Endothelial cell of umbilical vein (primary cell): ENCODE data around the gene GAS7. TPM values are rescaled to one million over a fixed set of nuclear protein-coding genes. Genes with fewer than 3 reads are reported as not detected.

Experiments
- BruUV-seq: library from RNA; stranded (reverse); fragments of 400-500 nt; replicated peaks from 2 replicates; lab custom pipeline; 2021; lab: Mats Ljungman, UMichigan
- CTCF ChIA-PET: fragments of 300-600, 350-600 bp; sonication (Branson Sonifier 250); formaldehyde crosslinking; loops from one replicate; lab custom pipeline; 2021; ENCODE audit warnings: antibody characterized with exemption, inconsistent platforms; lab: Charles Lee
- POLR2A ChIA-PET: fragments of 300-600, 350-600 bp; sonication (Branson Sonifier 250); formaldehyde crosslinking; loops from one replicate; lab custom pipeline; 2021; ENCODE audit warnings: antibody characterized with exemption, inconsistent platforms; lab: Charles Lee
- DNase-seq: peaks from one replicate; pipeline ENCODE4 v3.0.0-alpha.2; 2011; ENCODE audit warnings: low read depth, low spot score
- FAIRE-seq: peaks from 2 replicates; lab custom pipeline; 2011; peaks lifted over from hg19 to GRCh38; lab: Jason Lieb, UNC
- H2AFZ ChIP-seq: 2 replicates; pipeline ENCODE4 v1.6.0; 2012; ENCODE audit warnings: low read depth, low read length, control low read depth, inconsistent platforms
- H3K27ac ChIP-seq: 2 replicates; pipeline ENCODE4 v1.5.1; 2011; ENCODE audit warnings: low read depth, mild to moderate bottlenecking, control low read depth, low read length, moderate library complexity; ENCODE audit not compliant: insufficient read depth
- H3K27me3 ChIP-seq, 2 experiments: 2 replicates each; pipeline versions ENCODE4 v1.6.0 to v1.6.1; 2011; ENCODE audit warnings: low read length in 2 of 2, mixed read lengths in 1 of 2; ENCODE audit not compliant: control insufficient read depth in 2 of 2, insufficient read depth in 2 of 2
- H3K36me3 ChIP-seq, 2 experiments: 2 replicates in 1 of 2; 3 replicates in 1 of 2; pipeline ENCODE4 v1.5.1; 2011; ENCODE audit warnings: low read length in 2 of 2, mild to moderate bottlenecking in 1 of 2, moderate library complexity in 1 of 2; ENCODE audit not compliant: control insufficient read depth in 2 of 2, insufficient read depth in 2 of 2; ENCODE audit errors: extremely low read depth in 1 of 2
- H3K4me1 ChIP-seq: 3 replicates; pipeline ENCODE4 v1.5.1; 2011; ENCODE audit warnings: mild to moderate bottlenecking, low read length; ENCODE audit not compliant: control insufficient read depth, insufficient read depth; ENCODE audit errors: extremely low read depth
- H3K4me2 ChIP-seq: 2 replicates; pipeline ENCODE4 v1.6.1; 2011; ENCODE audit warnings: low read length, control low read depth, mixed read lengths; ENCODE audit not compliant: insufficient read depth
- H3K4me3 ChIP-seq, 3 experiments: fragments of 200-600 bp in 1 of 3; sonication (generic), shearing (Covaris generic) in 1 of 3; replicated peaks in 1 of 3; 2 replicates each; pipeline ENCODE4 v1.5.1; 2011 to 2016; ENCODE audit warnings: control low read depth in 3 of 3, low read length in 3 of 3, mild to moderate bottlenecking in 2 of 3, inconsistent platforms in 1 of 3, low read depth in 1 of 3, moderate library complexity in 1 of 3; ENCODE audit not compliant: insufficient read depth in 1 of 3
- H3K79me2 ChIP-seq: 2 replicates; pipeline ENCODE4 v1.6.0; 2012; ENCODE audit warnings: low read length, inconsistent platforms; ENCODE audit not compliant: control insufficient read depth, insufficient read depth
- H3K9ac ChIP-seq: replicated peaks from 2 replicates; pipeline ENCODE3; 2011; ENCODE audit warnings: low read length, control low read depth; ENCODE audit not compliant: insufficient read depth; ENCODE audit errors: extremely low read depth
- H3K9me1 ChIP-seq: replicated peaks from 3 replicates; pipeline ENCODE4 v1.6.0; 2011; ENCODE audit warnings: mild to moderate bottlenecking, low read length; ENCODE audit not compliant: control insufficient read depth, insufficient read depth; ENCODE audit errors: extremely low read depth
- H3K9me3 ChIP-seq: replicated peaks from 2 replicates; pipeline ENCODE4 v1.5.1; 2012; ENCODE audit warnings: low read length, inconsistent platforms; ENCODE audit not compliant: control insufficient read depth, insufficient read depth
- H4K20me1 ChIP-seq: replicated peaks from 2 replicates; pipeline ENCODE3; 2011; ENCODE audit warnings: mild to moderate bottlenecking, low read length; ENCODE audit not compliant: control insufficient read depth, insufficient read depth; ENCODE audit errors: extremely low read depth
- EZH2 ChIP-seq: IDR thresholded peaks from 2 replicates; pipeline ENCODE4 v1.6.1; 2012; ENCODE audit warnings: borderline replicate concordance, low read depth, mild to moderate bottlenecking, moderate library complexity, low read length, inconsistent platforms; ENCODE audit not compliant: severe bottlenecking
- FOS ChIP-seq: IDR thresholded peaks from 2 replicates; pipeline ENCODE4 v1.6.1; 2011; ENCODE audit warnings: mild to moderate bottlenecking, low read length, moderate library complexity, borderline replicate concordance; ENCODE audit not compliant: insufficient read depth
- GATA2 ChIP-seq: IDR thresholded peaks from 2 replicates; pipeline ENCODE4 v1.7.0; 2011; ENCODE audit warnings: low read depth, mild to moderate bottlenecking, moderate library complexity, mixed read lengths, low read length; ENCODE audit not compliant: insufficient read length, insufficient read depth
- JUN ChIP-seq: IDR thresholded peaks from 2 replicates; pipeline ENCODE4 v1.6.1; 2011; ENCODE audit warnings: borderline replicate concordance, low read depth; ENCODE audit not compliant: insufficient read length, insufficient read depth
- MYC ChIP-seq: IDR thresholded peaks from one replicate; pipeline ENCODE4 v1.6.1; 2011; ENCODE audit warnings: mild to moderate bottlenecking, low read depth, low read length
- POLR2A ChIP-seq: IDR thresholded peaks from 2 replicates; pipeline ENCODE4 v1.6.1; 2012; ENCODE audit warnings: low read depth, mild to moderate bottlenecking, control low read depth, low read length
- POLR2AphosphoS5 ChIP-seq: IDR thresholded peaks from 2 replicates; pipeline ENCODE4 v1.6.1; 2012; ENCODE audit warnings: low read depth, mild to moderate bottlenecking, control low read depth, low read length, moderate library complexity; ENCODE audit not compliant: insufficient read depth
- dilution Hi-C: fragments of 300-500 bp; cut with MboI; formaldehyde crosslinking; loops from one replicate; pipeline ENCODE4 v1.15.0; 2019; ENCODE audit warnings: low sequenced_read_pairs; ENCODE audit not compliant: extremely low pct_ligation_motif_present
- intact Hi-C: fragments of 100-400 bp; cut with micrococcal nuclease; formaldehyde crosslinking; loops from one replicate; pipeline ENCODE4 v1.10.0; 2022
- polyA plus RNA-seq, 4 experiments: library from polyadenylated mRNA; depleted of rRNA in 3 of 4; stranded (reverse) in 3 of 4; unstranded in 1 of 4; fragments of >200 nt; gene quantifications; 2 replicates each; pipeline versions ENCODE4 v1.2.1 to v1.2.3, GENCODE V29; 2011 to 2012; ENCODE audit warnings: missing spikeins in 1 of 4
- total RNA-seq: library from RNA; stranded (reverse); gene quantifications from 2 replicates; pipeline ENCODE4 v1.2.3, GENCODE V29; 2021
- TF ChIP-seq, protein P1 (sequence below), 2 donors: IDR thresholded peaks; 1 replicate in 1 of 2; 2 replicates in 1 of 2; pipeline ENCODE4 v1.5.1; 2011; ENCODE audit warnings: low read length in 2 of 2, mild to moderate bottlenecking in 2 of 2, moderate library complexity in 2 of 2, control low read depth in 1 of 2, inconsistent platforms in 1 of 2, low read depth in 1 of 2; ENCODE audit not compliant: insufficient read depth in 1 of 2; ENCODE audit errors: extremely low read depth in 1 of 2
- TF ChIP-seq, protein P2 (sequence below): IDR thresholded peaks from 2 replicates; pipeline ENCODE4 v1.6.1; 2011; ENCODE audit not compliant: insufficient read depth, insufficient read length

The GAS7 gene
- total and polyA plus RNA-seq, 2 donors (not counting 3 experiments of a cell fraction or from before 2014, with no cell fraction given) = not detected

DNA sequence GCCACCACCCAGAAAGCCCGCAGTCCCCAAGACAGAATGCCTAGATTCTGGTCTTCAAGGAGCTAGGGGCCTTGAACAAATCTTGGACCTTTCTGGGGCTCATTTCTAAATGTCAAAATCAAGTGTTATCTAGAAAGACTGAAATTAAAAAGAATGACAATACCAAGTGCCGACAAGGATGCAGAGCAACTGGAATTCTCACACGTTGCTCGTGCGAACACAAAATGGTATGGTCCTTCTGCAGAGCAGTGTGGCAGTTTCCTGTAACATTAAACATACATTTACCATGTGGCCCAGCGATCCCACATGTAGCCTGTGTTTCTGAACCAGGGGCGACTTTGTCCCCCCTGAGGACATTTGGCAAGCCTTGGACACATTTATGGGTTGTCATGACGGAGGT is 137.9 kb downstream of the GAS7 start:
- no peak overlapping the region for H3K4me2 ChIP-seq
- no peak overlapping the region for H2AFZ ChIP-seq
- H3K27ac ChIP-seq = no peak overlapping the region
- H3K79me2 ChIP-seq = no peaks in the 10 kb centered on the region
- no peaks in the 10 kb centered on the region for H3K4me1 ChIP-seq
- POLR2A ChIA-PET = no interaction called here
- dilution Hi-C loops = no loop called here
- no peak overlapping the region for H3K4me3 ChIP-seq
- H3K9ac ChIP-seq = no peak overlapping the region
- H3K9me1 ChIP-seq = no peaks in the 10 kb centered on the region
- BruUV-seq = no TSS peak
- CTCF ChIA-PET = no interaction called here
- no peaks in the 10 kb centered on the region for H4K20me1 ChIP-seq
- no peaks in the 10 kb centered on the region for H3K27me3 ChIP-seq
- intact Hi-C loops = no loop called here
- FAIRE-seq = no peak
- peaks cover 4% of the 10 kb centered on the region for H3K9me3 ChIP-seq
- TF ChIP-seq MYC (no peak), JUN (no peak), POLR2AphosphoS5 (no peak), POLR2A (no peak), GATA2 (no peak), FOS (no peak), EZH2 (no peak)
- TF ChIP-seq, protein P1, sequence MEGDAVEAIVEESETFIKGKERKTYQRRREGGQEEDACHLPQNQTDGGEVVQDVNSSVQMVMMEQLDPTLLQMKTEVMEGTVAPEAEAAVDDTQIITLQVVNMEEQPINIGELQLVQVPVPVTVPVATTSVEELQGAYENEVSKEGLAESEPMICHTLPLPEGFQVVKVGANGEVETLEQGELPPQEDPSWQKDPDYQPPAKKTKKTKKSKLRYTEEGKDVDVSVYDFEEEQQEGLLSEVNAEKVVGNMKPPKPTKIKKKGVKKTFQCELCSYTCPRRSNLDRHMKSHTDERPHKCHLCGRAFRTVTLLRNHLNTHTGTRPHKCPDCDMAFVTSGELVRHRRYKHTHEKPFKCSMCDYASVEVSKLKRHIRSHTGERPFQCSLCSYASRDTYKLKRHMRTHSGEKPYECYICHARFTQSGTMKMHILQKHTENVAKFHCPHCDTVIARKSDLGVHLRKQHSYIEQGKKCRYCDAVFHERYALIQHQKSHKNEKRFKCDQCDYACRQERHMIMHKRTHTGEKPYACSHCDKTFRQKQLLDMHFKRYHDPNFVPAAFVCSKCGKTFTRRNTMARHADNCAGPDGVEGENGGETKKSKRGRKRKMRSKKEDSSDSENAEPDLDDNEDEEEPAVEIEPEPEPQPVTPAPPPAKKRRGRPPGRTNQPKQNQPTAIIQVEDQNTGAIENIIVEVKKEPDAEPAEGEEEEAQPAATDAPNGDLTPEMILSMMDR (IDR thresholded peaks at IDR 0.05; ENCODE audit: extremely low read depth in 1 of 2, insufficient read depth in 1 of 2, low read depth in 1 of 2, low read length in 2 of 2) = no peak
- TF ChIP-seq, protein P2, sequence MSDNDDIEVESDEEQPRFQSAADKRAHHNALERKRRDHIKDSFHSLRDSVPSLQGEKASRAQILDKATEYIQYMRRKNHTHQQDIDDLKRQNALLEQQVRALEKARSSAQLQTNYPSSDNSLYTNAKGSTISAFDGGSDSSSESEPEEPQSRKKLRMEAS = no peak
- H3K36me3 ChIP-seq = no peaks in the 10 kb centered on the region
- DNase-seq = no peak
